NCI-H2227 (cell line): ENCODE data around the gene BIRC6.
"Not testable (repeated sequence)": the region's sequence is repeated elsewhere in the genome, so short reads cannot be mapped to it uniquely, and the experiment has no call there.

Experiments
- DNase-seq: peaks from one replicate; lab custom pipeline; 2025; ENCODE audit not compliant: unreplicated experiment; lab: John Stamatoyannopoulos, UW

The BIRC6 gene

DNA sequence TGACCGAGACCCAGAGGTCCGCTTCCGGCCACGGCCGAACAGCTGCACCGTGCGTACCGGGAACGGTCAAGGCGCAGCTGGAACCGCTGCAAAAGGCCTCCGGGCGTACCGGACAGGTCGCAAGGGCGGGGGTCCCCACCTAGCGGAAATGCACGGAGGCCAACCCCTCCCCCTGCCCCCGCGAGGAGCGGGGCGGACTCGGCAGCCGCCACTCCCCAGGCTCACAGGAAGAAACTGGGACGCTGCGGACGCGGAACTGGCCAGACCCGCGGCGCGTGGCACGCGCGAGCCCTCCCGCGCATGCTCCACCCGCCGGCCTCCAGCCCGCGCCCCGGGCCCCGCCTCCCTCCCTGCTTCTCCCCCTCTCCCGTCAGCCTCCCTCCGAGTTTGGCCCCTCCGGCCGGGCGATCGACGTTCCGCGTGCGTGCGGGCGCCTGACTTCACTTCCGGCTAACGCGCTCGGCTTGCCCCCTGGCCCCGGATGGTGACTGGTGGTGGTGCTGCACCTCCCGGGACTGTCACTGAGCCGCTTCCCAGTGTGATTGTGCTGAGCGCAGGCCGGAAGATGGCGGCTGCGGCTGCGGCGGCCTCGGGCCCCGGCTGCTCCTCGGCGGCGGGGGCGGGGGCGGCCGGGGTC, at the start of gene BIRC6:
TSS of gene BIRC6 (plus strand) at position 343 of the 637 bp plus-strand sequence. CDS start at position 482, 139 bp downstream.
- peak; percentile 98 for DNase-seq

- DNase-seq = no peak
Observed at GRCh38 chr2:32310577-32310976, 46.2 kb upstream of the BIRC6 start.

GRCh38 chr2:32314886-32315285, 41.9 kb upstream of the BIRC6 start:
- no peak for DNase-seq

DNA sequence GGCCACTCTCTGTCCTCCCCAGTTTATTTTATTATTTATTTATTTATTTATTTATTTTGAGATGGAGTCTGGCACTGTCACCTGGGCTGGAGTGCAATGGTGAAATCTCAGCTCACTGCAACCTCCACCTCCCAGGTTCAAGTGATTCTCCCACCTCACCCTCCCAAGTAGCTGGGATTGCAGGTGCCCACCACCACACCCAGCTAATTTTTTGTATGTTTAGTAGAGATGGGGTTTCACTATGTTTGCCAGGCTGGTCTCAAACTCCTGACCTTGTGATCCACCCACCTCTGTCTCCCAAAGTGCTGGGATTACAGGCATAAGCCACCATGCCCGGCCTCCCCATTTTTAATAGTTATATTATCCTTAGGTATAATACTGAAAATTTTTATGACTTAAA, 28.1 kb upstream of the BIRC6 start:
- not testable (repeated sequence) for DNase-seq

DNA sequence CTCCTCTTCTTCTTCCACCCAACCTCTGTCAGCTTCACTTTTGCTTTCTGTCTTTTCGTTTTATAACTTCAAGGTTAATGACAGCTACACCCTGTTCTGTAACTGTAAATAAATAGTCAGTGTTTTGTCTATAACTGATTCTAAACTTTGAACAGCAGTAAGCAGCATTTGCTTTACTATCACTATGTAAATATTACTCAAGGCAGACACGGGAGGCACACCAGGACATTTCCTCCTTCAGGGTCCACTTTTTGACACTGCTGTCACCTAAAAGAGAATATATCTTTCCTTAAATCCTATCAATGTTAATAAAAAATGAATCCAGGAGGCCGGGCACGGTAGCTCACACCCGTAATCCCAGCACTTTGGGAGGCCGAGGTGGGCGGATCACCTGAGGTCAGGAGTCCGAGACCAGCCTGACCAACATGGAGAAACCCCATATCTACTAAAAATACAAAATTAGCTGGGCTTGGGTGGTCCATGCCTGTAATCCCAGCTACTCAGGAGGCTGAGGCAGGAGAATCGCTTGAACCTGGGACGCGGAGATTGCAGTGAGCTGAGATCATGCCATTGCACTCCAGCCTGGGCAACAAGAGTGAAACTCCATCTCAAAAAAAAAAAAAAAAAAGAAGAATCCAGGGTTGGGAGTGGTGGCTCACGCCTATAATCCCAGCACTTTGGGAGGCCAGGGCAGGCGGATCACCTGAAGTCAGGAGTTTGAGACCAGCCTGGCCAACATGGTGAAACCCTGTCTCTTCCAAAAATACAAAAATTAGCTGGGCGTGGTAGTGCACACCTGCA, 27.4 kb upstream of the BIRC6 start:
- not testable (repeated sequence) for DNase-seq

DNA sequence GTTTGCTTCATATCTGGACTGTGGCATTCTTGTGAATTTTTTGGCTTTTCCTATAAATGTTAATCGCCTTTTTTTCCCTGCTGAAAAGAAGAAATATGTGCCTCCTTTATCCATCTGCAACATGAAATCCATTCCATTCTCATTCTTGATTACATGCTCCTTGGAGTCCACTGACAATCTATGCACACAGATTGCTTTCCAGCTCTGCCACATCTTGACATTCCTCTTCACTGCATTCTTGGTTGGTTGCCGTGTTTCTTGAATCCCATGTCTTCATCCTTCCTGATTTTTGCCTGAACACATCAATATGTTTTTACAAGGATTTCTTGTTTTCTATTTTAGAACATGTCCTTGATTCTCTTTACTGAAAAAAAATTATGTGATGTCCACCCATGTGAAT, 26.7 kb upstream of the BIRC6 start:
- no peak for DNase-seq

GRCh38 chr2:32342801-32343200, 14.0 kb upstream of the BIRC6 start:
- no peak for DNase-seq

GRCh38 chr2:32350797-32351196, 6.0 kb upstream of the BIRC6 start:
- DNase-seq = not testable (repeated sequence)

GRCh38 chr2:32355976-32356680, 695 bp upstream of the BIRC6 start:
- DNase-seq = no peak

GRCh38 chr2:32357318-32358110, 691 bp downstream of the BIRC6 start:
- peak; percentile 49 for DNase-seq

DNA sequence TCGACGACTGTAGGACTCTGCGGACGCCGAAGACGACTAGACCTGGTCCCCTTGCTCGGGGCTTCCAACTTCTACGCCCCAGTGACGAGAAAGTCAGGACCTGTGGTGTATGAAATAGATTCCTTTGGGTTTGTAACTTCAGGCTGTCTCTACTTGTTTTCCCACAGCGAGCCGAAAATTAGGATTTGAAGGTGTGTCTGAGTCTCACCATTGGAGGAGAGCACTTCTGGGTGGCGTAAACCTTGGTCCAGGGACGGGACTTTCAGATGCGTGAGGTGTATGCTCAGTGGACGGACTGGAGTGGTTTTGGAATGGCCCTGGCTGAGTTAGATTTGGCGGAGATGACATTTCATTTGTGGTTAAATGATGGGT, 1.3 kb downstream of the BIRC6 start:
- DNase-seq = peak; percentile 49

GRCh38 chr2:32360416-32360815, 3.6 kb downstream of the BIRC6 start:
- DNase-seq = no peak

GRCh38 chr2:32362997-32363396, 6.2 kb downstream of the BIRC6 start:
- not testable (repeated sequence) for DNase-seq

DNA sequence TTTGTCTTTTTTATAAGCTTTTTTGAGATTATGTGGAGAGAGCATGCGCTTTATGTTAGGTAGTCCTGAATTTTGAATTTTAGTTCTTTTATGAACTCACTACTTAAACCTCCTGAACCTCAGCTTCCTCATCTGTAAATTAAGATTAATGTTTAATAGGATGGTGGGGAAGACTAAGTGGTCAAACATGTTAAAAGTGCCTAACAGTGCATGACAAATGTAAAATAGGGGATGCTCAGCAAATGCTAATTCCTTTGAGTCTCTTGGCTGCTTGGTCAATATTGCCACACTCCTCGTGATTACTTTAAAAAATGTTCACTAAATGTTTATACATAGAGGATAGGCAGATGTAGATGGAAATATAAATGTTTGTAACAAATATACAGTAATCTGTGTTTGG, 6.8 kb downstream of the BIRC6 start:
- DNase-seq = no peak

DNA sequence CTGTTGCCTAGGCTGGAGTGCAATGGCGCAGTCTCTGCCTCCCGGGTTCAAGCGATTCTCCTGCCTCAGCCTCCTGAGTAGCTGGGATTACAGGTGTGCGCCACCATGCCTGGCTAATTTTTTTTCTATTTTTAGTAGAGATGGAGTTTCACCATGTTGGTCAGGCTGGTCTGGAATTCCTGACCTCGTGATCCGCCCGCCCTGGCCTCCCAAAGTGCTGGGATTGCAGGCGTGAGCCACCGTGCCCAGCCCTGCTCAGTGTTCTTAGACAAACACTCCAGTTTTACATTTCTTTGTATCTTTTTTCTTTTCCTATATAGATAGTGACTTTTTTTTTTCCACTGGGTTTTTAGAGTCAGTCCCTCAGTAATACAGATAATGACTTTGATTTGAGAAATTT, 7.5 kb downstream of the BIRC6 start:
- not testable (repeated sequence) for DNase-seq

DNA sequence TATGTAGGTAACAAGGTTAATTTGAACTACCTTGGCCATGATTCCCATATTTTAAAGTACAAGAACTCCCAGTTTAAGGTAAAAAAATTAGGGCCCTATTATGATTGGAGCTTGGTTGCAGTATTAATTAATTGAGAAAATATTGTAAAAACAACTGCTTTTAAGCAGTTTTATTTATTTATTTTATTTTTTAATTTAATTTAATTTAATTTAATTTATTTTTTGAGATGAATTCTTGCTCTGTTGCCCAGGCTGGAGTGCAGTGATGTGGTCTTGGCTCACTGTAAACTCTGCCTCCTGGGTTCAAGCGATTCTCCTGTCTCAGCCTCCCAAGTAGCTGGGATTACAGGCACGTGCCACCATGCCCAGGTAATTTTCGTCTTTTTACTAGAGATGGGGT, 8.9 kb downstream of the BIRC6 start:
- DNase-seq = not testable (repeated sequence)

GRCh38 chr2:32366595-32366994, 9.8 kb downstream of the BIRC6 start:
- no peak for DNase-seq

- no peak for DNase-seq
Observed at GRCh38 chr2:32369222-32369621, 12.4 kb downstream of the BIRC6 start.

GRCh38 chr2:32370942-32371341, 14.1 kb downstream of the BIRC6 start:
- DNase-seq = not testable (repeated sequence)

DNA sequence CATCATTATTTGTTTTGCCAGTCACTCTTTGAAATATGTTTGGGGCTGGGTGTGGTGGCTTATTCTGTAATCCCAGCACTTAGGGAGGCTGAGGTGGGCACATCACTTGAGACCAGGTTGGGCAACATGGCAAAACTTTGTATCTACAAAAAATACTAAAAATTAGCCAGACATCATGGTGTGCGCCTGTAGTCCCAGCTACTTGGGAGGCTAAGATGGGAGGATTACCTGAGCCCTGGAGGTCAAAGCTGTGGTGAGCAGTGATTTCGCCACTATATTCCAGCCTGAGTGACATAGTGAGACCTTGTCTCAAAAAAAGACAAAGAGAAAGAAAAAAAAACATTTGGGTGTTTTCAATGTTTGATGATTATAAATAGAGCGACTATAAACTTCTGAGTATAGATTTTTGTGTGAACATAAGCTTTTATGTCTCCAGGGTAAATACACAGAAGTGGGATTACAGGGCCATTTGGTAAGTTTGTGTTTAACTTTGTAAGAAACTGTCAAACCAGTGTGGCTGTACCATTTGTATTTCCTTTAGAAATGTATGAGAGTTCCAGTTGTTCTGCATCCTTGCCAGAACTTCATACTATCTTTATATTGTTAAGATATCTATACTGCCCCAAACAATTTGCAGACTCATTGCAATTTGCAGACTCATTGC, 15.8 kb downstream of the BIRC6 start:
- DNase-seq = no peak
